HG03095 (cell line): Measurements from ENCODE around the gene ASPSCR1.

ENCODE experiments used
- ATAC-seq: cut with Tn5 transposase; IDR thresholded peaks from one replicate; pipeline ENCODE4 v1.9.1; 2021; ENCODE audit warnings: moderate library complexity; ENCODE audit not compliant: unreplicated experiment

ASPSCR1 gene

DNA sequence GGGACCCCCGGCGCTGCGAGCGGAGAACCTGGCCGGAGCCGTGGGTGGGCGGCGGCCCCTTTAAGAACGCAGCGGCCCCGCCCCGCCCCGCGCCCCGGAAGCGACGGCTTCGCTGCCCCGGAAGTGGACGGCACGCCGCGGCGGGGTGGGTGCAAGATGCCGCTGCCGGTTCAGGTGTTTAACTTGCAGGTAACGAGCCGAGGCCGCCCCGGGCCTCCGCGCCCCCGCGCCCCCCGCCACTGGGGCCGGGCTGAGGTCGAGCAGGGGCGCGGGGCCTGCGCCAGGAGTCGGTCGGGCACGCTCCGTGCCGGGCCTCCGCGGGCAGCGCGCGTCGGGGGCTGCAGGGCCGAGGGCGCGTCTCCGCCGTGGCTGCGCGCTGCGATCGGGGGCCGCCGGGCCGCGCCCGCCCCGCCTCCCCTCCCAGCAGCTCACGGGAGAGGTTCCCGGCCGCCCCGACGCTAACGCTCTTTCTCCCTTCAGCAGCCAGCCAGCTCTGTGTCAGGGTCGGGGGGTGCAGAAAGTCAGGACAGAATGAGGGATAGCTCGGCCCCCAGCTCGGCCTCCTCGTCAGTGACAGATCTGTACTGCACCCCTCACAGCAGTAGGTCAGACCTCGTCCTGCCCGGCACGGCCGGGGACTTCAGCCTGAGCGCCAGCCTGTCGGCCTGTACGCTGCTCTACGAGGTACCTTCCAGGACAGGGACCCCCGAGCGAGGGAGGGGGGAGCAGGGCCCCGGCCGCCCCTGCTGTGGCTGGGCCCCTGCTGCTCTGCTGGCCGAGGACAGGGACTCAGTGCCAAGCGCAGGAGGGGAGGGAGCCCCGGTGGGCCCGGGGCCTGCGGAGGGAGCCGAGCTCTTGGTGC, 74.6 kb downstream of the ASPSCR1 start, which contains the start of the genes GPS1 and RFNG:
GPS1 (plus strand) TSS at position 123 of the 862 bp plus-strand sequence; CDS start at position 157, 34 bp downstream.
RFNG (minus strand) TSS at position 36 of the 862 bp plus-strand sequence. CDS start 45 bp downstream, outside the sequence.
- peak; percentile 61 for ATAC-seq

DNA sequence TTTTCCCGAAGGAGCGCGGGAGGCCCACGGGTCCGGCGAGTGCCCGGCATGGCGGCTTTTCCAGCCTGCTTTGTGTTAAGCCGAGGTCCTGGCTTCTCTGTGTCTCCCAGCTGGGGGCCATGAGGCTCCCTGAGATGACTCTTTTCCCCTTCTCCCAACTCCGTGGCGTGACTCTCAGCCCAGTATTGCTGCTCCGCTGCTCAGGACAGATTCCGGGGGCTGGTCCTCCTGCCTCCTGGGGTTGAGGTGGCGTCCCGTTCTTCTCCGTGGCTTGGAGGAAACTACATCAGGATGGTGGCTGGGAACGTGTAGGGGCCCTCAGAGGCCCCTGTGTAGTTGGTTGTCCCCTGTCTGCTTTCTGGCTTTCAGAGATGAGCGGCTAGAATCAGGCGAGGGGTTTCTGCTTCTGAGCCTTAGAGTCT, 75.2 kb downstream of the ASPSCR1 start:
- no peak for ATAC-seq

DNA sequence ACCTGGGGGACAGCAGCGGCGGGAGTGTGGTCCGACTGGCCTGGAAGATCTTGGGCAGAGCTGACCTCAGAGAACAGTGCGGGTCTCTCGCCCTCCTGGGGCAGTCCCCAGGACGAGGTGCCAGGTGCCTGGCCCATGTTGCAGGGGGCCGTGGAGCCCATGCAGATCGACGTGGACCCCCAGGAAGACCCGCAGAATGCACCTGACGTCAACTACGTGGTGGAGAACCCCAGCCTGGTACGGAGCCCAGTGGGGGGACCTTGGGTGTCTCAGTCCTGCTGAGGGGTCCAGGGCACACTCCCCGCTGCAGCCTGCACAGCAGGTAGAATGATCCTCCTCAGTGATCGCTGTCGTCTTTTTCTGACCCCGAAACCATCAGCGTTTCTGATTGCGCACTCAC, 75.7 kb downstream of the ASPSCR1 start:
- no peak for ATAC-seq

DNA sequence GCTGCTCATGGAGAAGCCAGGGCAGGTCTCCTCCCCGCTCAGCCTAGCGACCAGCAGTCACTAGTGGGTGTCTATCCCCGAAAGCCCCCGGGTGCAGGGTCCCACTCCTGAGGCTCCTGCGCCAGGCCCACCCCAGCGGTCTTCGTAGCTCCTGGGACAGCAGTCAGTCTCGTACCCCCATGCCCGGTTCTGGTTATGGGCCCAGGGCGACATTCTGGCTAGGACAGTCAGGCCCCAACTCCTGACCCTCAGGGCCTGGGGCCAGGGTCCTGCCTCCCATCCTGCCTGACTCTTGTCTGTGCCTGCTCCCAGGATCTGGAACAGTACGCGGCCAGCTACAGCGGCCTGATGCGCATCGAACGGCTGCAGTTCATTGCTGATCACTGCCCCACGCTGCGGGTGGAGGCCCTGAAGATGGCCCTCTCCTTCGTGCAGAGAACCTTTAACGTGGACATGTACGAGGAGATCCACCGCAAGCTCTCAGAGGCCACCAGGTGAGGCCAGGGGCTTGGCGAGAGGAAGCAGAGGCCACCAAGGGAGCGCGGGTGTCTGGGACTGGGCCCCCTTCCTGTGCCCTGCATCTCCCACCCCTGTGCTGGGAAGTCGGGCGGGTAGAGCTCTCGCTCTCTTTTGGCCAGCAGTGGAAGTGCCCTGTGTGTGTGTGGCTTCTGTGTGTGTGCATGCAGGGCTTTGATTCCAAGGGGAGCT, 76.3 kb downstream of the ASPSCR1 start:
- ATAC-seq: no peak

DNA sequence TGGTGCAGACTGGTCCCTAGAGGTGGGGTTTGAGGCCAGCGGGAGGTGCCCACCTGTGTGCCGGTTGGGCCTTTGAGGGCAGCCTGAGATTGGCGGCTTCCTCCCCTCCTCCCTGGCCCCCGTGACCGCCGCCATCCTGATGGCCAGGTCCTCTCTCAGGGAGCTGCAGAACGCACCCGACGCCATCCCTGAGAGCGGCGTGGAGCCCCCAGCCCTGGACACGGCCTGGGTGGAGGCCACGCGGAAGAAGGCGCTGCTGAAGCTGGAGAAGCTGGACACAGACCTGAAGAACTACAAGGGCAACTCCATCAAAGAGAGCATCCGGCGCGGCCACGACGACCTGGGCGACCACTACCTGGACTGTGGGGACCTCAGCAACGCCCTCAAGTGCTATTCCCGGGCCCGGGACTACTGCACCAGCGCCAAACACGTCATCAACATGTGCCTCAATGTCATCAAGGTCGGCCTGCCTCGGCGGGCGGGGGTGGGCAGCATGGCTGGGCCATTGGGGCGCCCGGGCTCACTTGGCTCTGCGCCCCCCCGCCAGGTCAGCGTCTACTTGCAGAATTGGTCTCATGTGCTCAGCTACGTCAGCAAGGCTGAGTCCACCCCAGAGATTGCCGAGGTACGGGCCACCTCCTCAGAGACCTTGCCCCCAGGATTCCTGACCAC, 77.1 kb downstream of the ASPSCR1 start:
- no peak for ATAC-seq

DNA sequence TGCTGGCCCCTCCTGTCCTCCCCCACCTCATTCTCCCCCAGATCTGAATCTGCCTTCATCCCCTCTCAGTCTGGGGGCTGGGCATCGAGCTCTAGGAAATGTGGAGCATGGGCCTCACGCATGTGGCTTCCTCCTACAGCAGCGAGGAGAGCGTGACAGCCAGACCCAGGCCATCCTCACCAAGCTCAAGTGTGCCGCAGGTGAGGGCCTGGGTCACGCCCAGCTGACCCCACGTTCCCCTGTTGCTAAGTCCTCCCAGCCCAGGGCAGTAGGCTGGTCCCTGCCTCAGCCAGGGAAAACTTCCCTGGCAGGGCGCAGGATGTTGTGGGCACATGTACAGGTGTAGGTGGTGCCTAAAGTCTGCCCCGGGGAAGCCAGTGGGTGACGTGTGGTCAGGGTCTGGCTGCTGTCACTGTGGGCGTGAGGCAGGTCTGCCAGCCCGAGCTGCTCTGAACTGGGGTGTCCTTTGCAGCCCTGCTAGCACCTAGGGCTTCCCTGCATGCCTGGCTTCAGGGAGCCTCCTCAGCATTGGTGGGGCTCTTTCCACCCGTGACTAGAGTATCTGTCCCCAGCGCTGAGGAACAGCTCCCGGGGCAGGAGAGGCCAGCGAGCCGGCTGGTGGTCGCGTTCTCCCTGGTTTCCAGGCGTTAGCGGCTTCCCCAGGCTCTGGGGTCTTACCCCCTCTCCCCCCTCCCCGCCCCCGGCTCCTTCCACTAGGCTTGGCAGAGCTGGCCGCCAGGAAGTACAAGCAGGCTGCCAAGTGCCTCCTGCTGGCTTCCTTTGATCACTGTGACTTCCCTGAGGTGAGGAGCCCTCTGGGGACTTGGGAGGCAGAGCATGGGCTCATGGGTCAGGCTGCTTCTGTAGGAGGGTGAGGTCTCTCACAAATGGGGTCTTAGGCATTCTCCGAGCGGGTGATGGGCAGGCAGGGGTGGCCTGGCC, 77.9 kb downstream of the ASPSCR1 start:
- ATAC-seq: no peak

DNA sequence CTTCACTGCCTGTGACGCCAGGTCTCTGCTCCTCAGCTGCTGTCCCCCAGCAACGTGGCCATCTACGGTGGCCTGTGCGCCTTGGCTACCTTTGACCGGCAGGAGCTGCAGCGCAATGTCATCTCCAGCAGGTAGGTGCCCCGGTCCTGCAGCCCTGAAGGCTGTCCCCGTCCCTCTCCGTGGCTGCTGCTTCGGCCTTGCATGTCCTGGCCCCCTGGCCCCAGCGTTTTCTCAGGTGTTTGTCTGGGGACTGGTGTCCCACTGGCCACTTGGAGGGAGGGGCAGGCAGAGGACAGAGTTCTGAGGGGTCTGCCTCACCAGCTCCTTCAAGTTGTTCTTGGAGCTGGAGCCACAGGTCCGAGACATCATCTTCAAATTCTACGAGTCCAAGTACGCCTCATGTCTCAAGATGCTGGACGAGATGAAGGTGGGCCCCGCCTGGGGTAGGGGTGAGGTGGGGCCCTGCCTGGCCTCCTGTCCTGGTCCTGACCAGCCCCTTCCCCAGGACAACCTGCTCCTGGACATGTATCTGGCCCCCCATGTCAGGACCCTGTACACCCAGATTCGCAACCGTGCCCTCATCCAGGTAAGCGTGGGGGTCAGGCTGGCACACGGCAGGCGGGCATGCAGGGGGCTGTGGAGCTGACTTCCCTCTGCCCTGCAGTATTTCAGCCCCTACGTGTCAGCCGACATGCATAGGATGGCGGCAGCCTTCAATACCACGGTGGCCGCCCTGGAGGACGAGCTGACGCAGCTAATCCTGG, 78.7 kb downstream of the ASPSCR1 start:
- ATAC-seq: no peak

DNA sequence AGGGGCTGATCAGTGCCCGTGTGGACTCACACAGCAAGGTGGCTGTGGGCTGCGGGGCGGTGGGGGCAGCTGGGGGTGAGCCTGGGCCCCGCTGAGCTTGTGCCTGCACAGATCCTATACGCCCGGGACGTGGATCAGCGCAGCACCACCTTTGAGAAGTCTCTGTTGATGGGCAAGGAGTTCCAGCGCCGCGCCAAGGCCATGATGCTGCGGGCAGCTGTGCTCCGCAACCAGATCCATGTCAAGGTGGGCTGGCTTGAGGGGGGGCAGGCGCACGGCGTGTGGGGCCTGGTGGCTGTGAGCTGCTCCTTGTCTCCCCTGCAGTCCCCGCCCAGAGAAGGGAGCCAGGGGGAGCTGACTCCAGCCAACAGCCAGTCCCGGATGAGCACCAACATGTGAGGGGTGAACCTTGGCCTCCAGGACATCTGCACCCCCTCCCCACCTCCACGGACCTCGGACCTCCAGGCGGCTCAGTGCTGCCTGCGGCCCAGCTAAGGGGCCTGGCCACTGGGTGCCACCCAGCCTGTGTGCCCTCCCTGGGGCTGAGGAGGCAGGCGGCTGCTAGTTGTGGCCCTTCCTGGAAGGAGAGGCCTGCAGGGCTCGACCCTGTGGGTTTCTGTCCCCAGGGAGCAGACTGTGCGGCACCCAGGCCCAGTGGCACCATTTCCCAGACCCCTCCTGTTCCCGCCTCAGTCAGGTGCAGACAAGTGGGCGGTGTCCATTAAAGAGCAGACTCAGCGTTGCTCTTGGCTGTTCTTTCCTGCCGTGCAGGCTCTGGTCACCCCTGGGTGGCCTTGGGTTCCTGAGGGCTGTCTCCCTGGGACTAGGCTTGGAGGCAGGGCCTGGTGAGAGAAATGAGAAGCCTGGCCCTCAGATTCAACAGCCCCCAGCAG, 79.5 kb downstream of the ASPSCR1 start:
- no peak for ATAC-seq

DNA sequence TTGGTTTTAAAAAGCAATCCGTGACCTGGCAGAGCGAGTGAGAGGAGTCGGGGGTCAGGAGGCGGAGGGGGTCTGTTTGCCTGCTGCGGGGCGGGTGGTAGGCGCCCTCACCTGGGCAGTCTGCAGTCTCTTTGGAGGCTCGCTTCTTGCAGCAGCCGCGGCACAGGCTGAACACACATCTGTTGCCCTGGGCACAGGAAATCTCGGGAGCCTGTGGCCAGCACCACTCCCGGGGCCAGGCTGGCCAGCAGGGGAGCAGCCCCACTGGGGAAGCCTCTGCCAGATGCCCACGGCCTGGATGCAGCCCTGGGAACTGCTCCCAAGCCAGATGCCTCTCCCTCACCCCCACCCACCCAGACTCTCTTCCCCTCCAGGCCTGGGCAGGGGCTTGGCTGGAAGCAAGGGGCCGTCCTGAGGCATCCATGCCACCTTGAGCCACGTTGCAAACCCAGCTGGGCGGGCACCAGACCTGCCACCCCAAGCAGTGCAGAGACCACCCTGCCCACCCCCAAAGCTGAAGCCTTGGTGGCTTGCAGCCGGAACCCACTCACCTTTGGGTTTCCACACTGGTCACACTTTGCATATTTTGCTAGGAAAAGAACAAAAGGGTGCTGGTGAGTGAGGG, 80.9 kb downstream of the ASPSCR1 start:
- no peak for ATAC-seq

DNA sequence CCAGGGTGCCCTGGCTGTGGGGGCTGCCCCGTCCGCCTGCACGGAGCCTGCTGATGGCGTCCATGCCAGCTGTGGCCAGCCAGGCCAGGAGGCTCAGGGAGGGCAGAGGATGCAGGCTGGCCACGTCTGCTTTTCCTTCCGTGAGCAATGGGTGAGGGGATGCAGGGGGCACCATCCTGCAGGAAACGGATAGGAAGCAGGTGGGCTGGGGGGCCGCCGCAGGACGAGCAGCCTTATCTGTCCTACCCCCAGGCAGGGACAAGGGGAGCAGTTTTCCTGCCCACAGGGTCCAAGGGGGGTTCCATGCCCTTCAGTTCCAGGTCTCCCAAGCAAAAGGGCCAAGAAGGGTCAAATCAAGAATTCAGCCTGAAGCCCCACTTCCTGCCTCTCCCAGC, 81.4 kb downstream of the ASPSCR1 start:
- ATAC-seq: no peak

DNA sequence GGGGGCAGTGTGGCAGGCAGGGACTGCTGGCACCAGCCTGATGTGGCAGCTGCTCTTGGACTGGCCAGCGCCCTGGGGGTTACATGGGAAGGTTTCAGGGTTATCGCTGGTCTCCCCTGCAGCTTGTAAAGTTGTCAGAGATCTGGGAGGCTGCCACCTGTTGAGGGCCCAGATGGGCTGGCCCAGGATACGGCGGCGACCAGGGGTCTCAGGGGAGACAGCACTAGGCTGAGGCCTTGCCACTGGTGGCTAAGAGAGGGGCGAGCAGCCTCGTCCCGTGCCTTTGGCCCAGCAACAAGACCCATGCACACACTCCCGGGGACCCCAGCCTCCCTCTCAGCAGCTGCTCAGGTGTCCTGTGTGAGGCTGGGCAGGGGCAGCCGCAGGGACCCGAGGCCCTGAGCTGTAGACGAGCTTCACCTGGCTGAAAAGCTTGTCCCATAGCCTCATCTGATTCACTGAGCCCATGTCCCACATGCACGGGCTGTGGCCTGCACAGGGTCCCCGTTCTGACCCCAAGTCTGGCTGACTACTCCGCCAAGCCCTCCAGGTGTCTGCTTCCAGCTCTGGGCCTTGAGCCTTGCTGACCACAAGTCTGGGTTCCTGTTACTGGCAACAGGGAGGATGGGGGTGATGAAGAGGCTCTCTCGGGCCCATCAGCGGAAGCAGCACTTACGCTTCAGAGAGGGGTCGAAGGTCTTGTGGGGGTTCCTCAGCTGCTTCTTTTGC, 82.0 kb downstream of the ASPSCR1 start:
- ATAC-seq: no peak

DNA sequence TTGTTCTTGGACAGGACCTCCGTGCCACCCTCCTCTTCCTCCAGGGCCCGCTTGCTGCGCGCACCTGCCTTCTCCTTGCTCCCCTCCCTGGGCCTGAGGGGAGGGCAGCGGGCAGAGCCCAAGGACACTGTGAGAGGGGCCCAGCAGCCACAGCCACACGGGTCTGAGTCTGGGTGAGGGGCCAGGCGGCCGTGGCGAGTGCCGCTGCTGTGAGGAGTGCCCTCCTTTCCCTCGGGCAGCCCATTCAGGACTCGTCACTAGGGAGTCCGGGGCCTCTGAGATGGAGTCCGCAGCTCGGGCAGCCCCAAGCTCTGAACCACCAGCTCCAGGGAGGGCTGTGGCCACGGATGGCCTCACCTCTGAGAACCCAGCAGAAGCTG, 82.6 kb downstream of the ASPSCR1 start:
- ATAC-seq: no peak

DNA sequence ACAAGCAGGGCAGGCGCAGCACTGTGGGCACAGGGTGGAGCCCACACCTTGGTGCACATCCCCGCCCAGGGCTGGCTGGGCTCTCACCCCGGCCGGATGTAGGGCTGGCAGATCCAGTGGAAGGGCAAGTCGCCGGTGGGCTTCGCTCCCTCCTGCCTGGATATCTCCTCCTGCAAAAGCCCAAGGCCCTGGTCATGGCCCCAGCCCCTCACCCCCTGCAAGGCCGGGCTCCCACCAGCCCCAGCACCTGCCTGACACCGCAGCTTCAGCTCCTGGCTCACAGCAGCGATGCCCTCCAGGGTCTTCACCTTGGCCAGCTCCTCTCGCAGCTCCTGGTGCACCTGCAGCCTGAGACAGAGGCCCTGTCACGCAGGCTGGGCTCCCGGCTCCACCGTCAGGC, 83.2 kb downstream of the ASPSCR1 start:
- ATAC-seq: no peak

DNA sequence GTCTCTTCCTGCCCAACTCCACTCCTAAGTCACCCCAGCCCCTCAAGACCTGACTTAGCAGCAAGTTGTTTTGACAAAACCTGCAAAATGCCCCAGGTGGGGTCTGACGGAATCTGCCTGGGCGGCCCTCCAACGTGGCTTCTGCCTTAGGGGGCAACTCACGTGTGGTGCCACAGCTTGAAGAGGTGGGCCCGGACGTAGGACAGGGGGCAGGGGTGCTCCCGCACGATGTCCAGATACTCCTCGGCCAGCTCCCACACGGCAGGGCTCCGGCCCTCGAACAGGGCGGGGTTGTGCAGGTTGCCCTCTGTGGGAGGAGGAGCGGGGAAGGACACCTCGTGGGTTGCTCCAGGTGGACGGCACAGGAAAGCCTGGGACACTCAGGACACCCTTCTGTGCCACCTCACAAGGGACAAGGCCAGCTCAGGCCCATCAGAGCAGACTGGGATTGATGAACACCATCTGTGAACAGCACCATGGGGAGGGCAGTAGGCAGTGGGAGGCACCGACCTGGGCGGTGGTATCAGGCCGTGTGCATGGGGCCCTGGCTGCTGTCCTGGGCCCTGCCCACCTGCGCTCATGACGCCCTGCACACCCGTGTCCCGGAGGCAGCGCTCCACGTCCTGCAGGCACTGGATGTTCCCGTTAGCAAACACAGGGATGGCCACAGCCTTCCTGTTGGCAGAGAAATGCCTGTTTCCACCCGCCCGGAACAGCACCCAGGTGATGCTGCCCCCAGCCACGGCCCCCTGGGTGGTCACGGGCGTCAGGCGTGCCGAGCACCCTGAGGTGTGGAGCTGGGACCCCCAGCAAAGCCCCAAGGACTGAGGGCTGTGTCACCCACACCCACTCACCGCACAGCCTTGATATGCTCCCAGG, 83.9 kb downstream of the ASPSCR1 start:
- ATAC-seq: no peak

DNA sequence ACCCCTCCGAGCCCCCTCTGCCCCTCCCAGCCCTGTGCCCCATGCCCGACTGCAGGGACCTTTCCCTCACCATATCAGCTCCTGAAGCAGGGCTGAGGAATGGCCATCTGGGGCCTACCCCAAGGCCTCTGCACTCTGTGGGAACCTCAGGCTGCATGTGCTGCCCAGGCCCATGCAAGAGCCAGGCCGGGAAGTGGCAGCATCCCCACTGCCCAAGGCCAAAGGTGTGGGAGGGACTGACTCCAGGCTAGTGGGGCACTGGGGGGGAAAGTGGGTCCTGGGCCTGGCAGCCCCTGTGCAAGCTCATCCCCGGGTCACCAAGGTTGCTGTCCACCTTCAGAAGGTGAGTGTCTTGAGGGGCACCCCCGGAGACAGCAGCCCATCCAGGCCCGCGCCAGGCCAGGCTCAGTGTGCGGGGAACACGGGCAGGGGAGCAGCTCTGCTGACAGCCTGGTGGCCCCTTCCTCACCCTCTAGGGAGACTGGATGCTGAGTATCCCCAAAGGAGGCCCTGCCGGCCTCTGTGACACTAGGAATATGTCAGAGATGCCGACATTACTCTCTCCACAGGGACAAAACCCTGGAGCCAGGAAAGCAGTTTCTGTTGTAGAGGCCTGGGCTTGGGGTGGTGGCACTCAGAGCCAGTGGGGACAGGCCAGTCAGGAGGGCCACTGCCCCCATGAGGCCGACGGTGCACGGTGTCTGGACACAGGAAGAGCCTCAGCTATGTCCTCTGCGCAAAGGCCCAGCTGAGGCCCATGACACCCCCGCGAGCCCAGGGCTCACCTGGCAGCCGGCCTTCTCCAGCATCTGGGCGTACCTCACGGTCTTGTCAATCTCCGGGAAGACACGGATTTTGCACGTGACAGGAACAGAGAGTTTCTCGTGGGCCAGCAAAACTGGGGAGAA, 84.9 kb downstream of the ASPSCR1 start:
- no peak for ATAC-seq

DNA sequence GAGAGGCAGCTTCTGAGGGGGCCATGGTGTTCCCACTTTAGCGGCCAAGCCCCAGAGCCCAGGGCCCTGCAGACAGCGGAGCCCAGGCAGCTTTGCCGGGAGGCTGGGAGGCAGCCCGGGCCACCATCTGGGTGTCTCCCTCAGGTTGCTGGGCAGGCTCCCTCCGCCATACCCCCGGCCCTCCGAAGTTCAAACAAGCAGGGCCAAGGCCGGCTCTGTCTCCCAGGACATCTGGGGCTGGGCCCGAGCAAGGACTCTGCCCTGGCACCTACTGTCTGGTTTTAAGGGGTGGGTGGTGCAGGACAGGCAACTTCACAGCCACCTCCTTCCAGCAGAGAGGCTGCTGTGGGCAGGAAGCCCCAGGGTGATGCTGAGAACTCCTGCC, 85.5 kb downstream of the ASPSCR1 start:
- ATAC-seq: no peak
